GM21619 (cell line): Measurements from ENCODE around the gene HSPA5.
A peak's percentile ranks its signal among the peaks of the same experiment; 100 is the strongest.
"Not testable (repeated sequence)": the region's sequence is repeated elsewhere in the genome, so short reads cannot be mapped to it uniquely, and the experiment has no call there.

Experiments used
- ATAC-seq: cut with Tn5 transposase; IDR thresholded peaks from one replicate; pipeline ENCODE4 v1.9.1; 2021; ENCODE audit not compliant: unreplicated experiment

The HSPA5 gene

DNA sequence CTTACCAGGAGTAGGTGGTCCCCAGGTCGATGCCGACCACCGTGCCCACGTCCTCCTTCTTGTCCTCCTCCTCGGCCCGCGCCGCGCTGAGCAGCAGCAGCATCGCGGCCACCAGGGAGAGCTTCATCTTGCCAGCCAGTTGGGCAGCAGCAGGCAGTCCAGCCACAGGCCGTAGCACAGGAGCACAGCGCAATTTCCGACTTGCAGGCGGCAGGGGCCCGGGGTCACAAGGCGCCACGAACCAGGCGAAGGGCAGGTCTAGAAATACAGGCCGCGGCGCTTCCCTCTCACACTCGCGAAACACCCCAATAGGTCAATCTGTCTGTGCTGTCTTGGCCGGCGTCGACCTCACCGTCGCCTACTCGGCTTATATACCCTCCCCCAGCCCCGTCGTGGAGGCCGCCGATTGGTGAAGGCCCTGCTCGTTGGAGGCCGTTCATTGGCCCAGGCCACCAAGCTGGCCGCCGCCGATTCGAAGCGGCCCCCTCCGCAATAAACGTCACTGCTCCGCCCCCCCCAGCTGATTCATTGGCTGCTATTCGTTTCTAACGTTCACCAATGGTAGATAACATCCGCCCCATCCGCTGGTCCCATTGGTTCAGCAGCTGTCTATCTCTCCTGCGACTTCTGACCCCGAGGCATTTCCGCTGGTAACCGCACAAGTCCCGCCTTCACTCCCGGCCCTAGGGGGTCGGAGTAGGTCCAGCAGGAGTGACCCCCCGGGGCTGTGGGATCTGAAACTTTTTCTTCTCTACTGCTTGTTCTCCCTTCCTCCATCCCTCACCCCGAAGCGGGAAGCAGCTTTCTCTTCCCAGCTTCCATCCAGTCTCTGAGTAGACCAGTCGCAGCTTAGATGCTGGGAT is at the start of gene HSPA5:
Gene HSPA5, minus strand, starts transcription at position 344 of the 863 bp plus-strand sequence. Its CDS starts 217 bp downstream, at position 127.
- peak; percentile 89 for ATAC-seq

DNA sequence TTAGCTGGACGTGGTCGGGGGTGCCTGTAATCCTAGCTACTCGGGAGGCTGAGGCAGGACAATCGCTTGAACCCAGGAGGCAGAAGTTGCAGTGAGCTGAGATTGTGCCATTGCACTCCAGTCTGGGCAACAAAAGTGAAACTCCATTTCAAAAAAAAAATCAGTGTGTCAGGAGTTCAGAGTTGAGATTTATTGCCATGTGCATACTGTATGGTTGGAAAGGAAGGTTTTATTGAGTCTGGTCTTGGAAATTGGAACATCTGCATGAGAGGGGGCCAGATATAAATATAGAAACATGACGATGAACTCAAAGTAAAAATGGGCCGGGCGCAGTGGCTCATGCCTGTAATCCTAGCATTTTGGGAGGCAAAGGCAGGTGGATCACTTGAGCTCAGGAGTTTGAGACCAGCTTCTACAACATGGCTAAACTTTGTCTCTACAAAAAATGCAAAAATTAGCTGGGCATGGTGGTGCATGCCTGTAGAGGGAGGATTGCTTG is 45.8 kb upstream of the HSPA5 start:
- ATAC-seq: not testable (repeated sequence)

DNA sequence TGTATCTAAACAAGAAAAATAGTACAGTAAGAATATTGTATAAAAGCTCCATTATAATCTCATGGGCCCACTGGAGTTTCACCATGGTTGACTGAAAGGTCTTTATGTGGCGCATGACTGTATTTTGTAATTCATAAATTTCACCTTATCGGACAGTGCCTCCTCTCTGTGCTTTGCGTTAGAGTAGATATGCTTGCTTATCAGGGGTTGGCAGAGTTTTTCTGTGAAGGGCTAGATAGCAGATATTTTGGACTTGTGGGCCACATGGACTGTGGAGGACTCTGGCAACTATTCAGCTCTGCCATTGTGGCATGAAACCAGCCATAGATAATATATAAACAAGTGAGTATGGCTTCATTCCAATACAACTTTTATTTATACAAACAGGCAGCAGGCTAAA is 43.7 kb upstream of the HSPA5 start:
- no peak for ATAC-seq

DNA sequence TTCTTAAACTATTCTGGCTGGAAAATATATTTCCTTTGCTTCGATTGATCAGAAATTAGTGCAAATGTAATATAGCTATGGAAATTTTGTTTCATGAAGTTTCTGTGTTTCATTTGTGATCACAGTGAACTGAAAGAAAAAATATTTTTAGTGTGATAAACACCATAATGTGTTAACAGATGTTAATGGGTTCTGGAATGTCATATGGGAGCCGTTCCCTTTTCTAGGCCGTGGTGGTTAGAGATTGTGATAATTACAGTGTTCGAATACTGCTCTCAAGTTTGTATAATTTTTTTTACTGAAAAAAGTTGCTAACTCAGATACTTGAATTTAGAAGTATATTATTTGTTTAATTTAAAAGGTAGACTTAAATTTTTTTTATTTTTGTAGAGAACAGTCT is 39.8 kb upstream of the HSPA5 start:
- no peak for ATAC-seq

DNA sequence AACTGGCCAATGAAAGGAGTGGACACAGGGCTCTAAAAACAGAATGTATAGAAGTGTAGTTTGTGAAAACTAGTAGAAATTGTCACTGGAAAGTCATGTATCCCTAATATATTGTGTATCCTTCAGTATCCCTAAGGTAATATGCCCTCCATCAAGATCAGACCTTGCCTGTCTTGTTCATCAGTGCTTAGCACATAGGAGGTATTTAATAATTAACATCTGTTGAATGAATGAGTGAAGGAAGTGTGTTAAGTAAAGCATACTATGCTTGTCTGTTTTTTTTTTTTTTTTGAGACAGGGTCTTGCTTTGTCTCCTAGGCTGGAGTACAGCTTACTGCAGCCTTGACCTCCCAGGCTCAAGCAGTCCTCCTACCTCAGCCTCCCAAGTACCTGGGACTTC is 36.3 kb upstream of the HSPA5 start:
- no peak for ATAC-seq

DNA sequence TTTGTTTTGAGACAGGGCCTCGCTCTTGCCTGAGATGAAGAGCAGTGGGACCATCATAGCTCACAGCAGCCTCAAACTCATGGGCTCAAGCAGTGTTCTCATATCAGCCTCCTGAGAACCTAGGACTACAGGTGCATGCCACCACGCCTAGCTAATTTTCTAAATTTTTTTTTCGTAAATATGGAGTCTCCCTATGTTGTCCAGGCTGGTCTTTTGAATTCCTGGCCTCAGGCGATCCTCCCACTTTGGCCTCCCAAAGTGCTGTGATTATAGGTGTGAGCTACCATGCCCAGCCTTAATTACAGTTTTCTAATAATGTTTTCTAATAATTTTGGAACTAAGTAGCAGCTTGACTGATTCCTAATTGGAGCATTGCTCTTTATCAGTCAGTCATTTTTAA is 35.6 kb upstream of the HSPA5 start:
- no peak for ATAC-seq

DNA sequence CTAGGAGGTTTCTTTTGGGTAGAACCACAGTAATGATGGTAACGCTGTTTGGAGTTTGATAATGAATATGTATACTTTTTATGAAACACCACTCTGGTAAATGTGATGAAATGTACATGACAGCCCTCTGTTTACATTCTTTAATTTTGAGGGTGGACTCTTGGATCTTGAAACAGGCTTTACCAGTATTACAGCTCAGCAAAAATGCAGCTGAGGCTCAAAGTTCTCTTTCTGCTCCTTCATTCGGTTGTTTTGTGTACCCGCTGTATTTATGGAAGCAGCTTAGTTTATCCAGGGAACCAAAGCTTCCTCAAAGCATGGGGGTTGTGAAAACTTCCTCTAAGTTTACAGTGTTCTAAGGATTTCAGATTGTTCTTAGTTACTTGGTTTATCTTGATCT is 31.6 kb upstream of the HSPA5 start:
- no peak for ATAC-seq

DNA sequence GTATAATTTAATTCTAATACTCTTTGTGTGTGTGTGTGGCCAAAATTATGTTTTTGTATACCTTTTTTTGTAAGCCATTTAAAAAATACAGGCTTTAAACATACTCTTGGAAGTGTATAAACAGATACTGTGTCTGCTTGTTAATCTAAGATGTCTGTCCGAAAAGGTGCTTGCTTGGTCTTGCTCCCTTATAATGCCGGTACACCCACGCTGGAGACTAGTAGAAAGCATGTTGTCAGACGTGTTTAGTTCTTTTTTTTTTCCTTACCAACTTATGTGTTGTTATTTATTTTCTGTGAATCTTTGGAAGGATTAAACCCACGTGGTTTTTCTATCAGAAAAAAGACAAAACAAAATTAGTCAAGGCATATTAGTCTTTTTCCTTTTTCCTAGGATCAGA is 29.9 kb upstream of the HSPA5 start:
- ATAC-seq: no peak

DNA sequence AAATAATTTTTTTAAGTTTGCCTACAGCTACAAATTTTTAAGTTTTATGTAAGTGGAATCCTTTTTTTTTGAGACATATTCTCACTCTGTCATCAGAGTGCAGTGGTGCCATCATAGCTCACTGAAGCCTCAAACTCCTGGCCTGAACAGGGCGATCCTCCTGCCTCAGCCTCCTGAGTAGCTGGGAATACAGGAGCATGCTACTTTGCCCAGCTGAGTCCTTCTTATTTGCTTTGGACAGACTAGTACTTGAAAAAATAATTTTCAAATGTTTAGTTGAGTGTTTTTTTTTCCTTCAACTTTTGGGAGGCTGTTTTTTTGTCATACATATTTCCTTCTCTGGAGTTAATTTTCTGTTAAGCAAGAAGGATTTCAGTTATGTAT is 27.9 kb upstream of the HSPA5 start:
- ATAC-seq: no peak

DNA sequence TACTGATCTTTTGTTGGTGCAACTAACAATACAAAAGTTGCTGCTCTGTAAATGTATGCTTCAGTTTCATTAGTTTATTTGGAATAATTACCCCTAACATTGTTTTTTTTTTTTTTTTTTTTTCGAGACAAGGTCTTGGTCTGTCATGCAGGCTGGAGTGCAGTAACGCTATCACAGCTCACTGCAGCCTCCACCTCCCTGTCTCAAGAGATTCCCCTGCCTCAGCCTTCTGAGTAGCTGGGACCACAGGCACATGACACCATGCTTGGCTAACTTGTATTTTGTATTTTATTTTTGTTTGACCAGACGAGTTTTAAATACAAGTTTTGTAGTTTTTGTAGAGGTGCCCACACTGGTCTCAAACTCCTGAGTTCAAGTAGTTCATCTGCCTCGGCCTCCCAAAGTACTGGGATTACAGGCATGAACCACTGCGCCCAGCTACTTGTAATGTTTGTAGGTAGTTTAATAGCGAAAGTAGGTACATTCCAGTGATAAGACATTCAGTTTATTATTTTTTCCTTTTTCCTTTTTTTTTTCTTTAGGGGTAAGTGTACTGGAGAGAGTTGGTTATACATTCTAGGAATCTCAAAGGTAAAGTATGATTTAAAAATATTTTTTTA is 27.4 kb upstream of the HSPA5 start:
- no peak for ATAC-seq

DNA sequence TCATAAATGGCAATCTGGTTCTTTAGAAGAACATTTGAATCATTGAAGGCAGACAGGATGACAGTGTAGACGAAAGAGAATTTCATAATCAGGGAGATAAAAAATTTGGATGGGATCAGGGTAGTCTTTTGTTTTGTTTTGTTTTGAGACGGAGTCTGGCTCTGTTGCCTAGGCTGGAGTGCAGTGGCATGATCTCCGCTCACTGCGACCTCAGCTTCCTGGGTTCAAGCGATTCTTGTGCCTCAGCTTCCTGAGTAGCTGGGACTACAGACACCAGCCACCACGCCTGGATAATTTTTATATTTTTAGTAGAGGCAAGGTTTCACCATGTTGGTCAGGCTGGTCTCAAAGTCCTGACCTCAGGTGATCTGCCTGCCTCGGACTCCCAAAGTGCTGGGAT is 22.9 kb upstream of the HSPA5 start:
- ATAC-seq: not testable (repeated sequence)

DNA sequence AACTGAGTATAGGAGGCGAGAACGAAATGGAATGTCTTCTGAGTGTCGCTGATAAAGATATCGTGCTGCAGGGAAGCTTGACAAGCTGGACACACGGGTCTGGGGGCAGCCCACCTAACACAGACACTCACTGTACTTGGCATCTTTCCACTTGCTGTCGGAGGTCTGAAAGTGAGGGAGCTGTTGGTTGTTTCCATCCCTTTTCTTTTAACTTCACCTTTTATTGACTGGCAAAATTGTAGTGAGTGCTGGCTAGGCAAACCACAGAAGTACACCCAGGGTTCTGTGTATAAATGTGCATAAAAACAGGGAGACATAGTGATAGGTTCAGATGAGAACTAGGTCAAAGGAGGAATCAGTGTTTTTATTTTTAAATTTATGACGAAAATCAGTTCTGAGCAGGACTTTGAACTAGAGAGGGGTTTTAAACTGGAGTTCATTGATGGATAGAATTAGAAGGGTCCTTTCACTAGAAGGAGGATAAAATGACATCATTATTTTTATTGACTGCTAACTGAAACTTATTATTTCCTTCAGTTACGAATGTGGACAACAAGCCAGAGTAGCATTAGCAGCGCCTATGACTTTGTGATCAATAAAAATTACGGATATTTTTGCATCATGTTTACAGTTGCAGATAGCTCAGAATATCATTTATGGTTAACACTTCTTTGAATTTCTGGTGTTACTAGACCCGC is 21.3 kb upstream of the HSPA5 start:
- no peak for ATAC-seq

DNA sequence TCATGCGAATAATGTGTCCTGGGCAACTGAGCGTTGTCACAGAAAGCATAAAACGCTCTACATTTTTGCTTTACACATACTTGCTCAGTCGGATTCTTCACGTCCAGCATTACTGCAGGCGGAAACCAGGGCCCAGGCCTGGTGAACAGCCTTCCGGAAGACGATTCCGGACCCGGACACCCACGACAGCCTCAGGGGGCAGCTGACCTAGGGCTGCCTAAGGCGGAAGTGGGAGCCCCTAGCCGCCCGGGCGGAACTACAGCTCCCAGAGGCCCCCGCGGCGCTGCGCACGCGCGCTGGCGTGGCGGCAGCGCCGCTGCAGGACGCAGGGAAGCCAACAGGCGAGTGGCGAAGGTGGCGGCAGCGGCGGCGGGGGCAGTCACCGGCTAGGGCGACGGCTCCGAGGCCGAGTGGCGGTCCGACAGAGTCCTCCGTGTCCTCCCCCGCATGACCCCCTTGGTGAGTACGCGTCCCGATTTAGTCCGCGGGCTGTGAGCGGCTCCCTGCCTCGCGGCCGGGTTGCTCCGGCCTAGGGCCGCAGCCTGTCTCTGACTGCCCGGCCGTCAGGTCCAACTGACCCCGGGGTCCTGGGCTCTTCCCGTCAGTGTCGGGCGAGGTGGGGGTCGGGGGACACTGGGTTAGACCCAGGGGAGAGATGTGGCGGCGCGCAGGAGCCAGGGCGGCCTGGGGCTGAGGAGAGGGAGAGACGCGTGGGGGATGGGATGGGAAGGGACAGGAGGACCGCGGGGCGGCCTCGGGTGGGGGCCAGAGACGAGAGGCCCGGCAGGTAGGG is 20.6 kb upstream of the HSPA5 start, which contains the start of gene GAPVD1:
Gene GAPVD1, plus strand, starts transcription at position 326 of the 793 bp plus-strand sequence. CDS start 37,096 bp downstream, outside the sequence.
- ATAC-seq: peak; percentile 94

DNA sequence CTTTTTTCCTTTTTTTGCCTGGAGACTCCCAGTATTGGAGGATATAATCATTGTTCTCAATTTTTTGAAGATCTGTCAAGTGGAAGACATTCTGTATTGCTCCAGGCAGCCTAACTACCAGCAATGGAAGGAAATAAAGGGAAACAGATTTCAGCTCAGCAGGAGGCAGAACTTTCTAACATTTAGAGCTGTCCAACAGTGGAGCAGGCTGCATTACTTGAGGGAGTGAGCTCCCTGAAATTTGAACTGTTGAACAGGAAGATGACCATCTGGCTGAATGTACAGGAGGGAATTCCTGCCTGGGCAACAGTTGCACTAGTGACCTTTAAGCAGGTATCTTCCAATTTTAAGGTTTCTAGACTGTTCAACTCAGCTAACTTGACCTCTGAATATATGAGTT is 19.4 kb upstream of the HSPA5 start:
- no peak for ATAC-seq

DNA sequence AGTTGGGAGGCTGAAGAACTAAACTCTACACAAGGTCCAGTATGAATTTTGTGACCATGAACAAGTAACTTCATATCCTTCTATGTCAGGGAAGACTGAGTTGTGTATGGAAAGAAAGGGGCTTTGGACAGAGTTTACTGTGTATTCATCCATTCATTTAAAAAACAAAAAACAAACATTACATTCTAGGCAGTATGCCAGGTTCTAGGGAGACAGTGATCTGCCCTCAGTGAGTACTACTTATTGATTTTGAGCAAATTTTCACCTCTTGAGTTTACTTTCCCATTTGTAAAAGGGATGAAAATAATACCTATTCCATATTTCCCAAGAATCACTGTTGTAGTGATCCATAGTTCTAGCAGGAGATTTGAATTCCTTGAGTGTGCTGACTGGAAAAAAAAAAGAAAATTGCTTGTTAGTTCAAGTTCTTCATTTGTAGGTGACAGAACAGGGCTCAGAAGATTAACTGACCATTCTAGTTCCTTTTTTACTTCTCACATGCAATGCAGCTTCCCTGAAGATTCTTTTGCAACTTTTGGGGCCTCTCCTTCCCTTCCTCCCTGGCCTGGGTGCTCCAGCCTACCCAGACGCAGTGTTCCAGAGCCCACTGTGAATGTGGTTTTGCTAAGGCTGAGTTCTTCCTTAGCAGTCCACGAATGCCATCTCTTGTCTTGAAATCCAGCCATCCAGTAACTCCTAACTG is 17.8 kb upstream of the HSPA5 start:
- ATAC-seq: no peak

DNA sequence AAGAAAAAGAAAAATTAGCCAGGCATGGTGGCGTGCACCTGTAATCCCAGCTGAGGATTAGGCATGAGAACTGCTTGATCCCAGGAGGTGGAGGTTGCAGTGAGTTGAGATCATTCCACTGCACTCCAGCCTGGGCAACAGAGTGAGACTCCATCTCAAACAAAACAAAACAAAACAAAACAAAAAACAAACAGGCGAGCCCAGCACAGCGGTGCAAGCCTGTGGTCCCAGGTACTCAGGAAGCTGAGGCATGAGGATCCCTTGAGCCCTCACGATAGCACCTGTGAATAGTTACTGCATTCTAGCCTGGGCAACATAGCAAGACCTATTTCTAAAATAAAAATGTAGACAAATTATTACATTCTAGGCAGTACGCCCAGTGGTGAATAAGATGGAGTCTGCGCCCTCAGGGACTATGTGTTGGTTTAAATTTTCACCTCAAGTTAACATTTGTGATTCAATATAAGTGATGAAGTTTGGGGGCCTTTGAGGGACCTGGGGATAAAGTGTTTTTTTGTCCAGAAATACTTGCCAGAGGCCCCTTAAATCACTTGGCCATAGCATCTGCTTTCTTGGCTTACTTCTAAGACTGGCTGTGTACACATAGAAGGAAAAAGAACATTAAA is 17.1 kb upstream of the HSPA5 start:
- no peak for ATAC-seq

DNA sequence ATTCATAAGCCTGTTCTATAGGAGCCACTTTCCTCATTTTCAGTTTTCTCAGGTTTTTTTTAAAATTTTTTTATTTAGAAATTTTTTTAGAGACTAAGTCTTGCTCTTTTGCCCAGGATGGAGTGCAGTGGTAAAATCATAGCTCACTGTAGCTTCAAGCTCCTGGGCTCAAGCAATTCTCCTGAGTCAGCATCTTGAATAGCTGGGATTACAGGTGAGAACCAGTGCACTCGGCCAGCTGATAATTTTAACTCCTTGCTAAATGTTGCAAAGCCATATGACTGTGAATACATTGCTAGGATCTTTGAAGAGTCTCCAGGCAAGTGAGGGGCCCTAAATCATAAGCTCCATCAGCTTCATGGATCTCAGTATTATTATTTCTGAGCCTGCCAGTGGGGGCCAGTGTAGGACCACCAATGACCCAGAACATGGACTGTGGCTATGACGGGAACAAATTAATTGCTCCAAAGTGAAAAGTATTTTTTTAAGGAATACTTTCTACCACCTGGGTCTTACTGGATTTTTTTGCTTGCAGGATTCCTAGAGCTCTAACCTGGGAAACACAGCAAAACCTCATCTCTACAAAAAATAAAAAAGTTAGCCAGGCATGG is 14.7 kb upstream of the HSPA5 start:
- no peak for ATAC-seq

DNA sequence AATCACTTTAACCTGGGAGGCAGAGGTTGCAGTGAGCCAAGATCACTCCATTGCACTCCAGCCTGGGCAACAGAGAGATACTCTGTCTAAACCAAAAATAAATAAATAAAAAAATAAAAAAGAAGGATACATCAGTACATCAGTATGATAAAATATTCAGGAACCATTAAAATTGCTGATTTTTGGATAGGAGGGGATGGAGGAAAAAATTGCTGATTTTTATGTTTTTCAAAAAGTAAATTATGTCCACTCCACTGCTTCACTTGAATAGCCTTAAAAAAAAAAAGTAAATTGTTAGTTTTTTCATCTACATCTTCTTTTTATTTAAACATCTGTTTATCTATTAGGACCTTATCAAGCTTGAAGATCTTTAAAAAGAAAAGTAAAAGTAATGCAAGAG is 13.1 kb upstream of the HSPA5 start:
- no peak for ATAC-seq

DNA sequence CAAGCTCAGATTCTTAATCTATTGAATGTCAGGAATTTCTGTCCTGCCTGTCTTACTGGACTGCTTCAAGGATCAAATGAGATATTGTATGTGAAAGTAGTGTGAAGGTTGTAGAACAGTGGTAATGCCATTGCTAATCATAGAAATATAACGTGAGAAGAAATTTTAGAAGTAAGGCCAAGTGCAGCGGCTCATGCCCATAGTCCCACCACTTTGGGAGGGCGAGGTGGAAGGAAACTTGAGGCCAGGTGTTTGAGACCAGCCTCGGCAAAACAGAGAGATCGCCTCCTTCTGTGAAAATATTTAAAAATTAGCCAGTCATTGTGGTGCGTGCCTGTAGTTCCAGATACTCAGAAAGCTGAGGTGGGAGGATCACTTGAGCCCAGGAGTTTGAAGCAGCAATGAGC is 5.1 kb upstream of the HSPA5 start:
- ATAC-seq: no peak
